DND-41 (cell line): ENCODE data around the gene FAM72B.
"Not testable (repeated sequence)": the region's sequence is repeated elsewhere in the genome, so short reads cannot be mapped to it uniquely, and the experiment has no call there.

ENCODE experiments used
- EZH2 ChIP-seq: IDR thresholded peaks from 3 replicates; pipeline ENCODE4 v1.6.1; 2012; ENCODE audit warnings: borderline replicate concordance, low read depth, mild to moderate bottlenecking, moderate library complexity, low read length, inconsistent platforms; ENCODE audit not compliant: severe bottlenecking
- TF ChIP-seq, protein P1 (sequence below): IDR thresholded peaks from 2 replicates; pipeline ENCODE4 v1.5.1; 2012; ENCODE audit warnings: borderline replicate concordance, low read length, moderate library complexity, mild to moderate bottlenecking; ENCODE audit not compliant: poor library complexity, severe bottlenecking; ENCODE audit errors: extremely low read depth

DNA sequence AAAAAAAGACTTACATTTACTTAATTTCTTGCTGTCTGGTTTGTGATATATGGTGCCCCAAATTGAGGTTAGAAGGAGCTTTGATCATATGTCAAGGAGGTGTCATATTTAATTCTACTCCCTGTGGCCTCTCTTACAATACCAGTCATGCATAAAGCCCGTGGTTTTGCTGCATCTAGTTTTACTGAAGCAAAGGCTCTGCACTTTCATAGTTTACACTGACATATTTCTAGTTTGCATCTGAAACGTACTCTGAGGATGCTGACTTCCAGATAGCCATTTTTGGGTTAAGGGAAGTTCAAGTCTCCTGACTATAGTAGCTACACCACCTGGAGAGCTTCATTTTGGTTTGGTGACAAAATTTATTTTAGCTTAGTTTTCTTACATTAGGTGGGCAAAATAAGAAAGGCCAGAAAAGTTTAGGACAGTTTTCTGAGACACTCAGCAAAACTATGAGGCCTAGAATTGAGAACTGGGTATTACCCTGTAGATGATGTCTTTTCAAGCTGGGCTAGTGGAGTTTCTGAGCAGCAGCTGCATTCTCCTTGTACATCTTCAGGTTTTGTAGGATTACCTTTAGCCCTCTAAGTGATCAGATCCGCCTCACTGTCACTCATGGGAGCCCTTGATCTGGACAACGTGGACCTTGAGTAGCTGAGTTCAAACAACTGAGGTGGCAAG is 48.4 kb upstream of the FAM72B start:
- TF ChIP-seq, protein P1, sequence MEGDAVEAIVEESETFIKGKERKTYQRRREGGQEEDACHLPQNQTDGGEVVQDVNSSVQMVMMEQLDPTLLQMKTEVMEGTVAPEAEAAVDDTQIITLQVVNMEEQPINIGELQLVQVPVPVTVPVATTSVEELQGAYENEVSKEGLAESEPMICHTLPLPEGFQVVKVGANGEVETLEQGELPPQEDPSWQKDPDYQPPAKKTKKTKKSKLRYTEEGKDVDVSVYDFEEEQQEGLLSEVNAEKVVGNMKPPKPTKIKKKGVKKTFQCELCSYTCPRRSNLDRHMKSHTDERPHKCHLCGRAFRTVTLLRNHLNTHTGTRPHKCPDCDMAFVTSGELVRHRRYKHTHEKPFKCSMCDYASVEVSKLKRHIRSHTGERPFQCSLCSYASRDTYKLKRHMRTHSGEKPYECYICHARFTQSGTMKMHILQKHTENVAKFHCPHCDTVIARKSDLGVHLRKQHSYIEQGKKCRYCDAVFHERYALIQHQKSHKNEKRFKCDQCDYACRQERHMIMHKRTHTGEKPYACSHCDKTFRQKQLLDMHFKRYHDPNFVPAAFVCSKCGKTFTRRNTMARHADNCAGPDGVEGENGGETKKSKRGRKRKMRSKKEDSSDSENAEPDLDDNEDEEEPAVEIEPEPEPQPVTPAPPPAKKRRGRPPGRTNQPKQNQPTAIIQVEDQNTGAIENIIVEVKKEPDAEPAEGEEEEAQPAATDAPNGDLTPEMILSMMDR = not testable (repeated sequence)
- TF ChIP-seq EZH2 = not testable (repeated sequence)
